Left lung (tissue), 10 donors: ENCODE results near the gene MAF. TPM values are rescaled to one million over a fixed set of nuclear protein-coding genes. Genes with fewer than 3 reads are reported as not detected.

Experiments used
- ATAC-seq: fragments of 200-7000 bp; cut with Tn5 transposase; one replicate; pipeline ENCODE4 v1.9.1; 2020; ENCODE audit warnings: moderate library complexity
- DNase-seq, 4 donors: peaks; one replicate each; pipeline ENCODE4 v3.0.0-alpha.2; 2013 to 2020
- H3K27ac ChIP-seq, 2 donors: fragments of 200-600 bp; sonication (generic) in 1 of 2; one replicate each; pipeline versions ENCODE4 v1.5.0 to v1.8.0; 2020 to 2021
- H3K27me3 ChIP-seq, 2 donors: fragments of 200-600 bp; sonication (generic) in 1 of 2; one replicate each; pipeline versions ENCODE4 v1.5.0 to v1.8.0; 2020 to 2021
- H3K36me3 ChIP-seq, 2 donors: fragments of 200-600 bp; sonication (generic) in 1 of 2; one replicate each; pipeline versions ENCODE4 v1.5.0 to v1.8.0; 2020 to 2021
- H3K4me1 ChIP-seq, 2 donors: fragments of 200-600 bp; one replicate each; pipeline ENCODE4 v1.8.0; 2021
- H3K4me3 ChIP-seq, 2 donors: fragments of 200-600 bp; sonication (generic) in 1 of 2; one replicate each; pipeline versions ENCODE4 v1.5.0 to v1.8.0; 2020 to 2021; ENCODE audit warnings: mild to moderate bottlenecking in 1 of 2
- H3K9me3 ChIP-seq, 2 donors: fragments of 200-600 bp; sonication (generic) in 1 of 2; one replicate each; pipeline versions ENCODE4 v1.5.0 to v1.8.0; 2020 to 2021
- CTCF ChIP-seq, 2 donors: fragments of 200-600 bp; sonication (generic) in 1 of 2; IDR thresholded peaks; one replicate each; pipeline versions ENCODE4 v1.5.0 to v1.8.0; 2021; ENCODE audit warnings: antibody characterized with exemption in 2 of 2
- intact Hi-C, 2 donors: fragments of 100-400 bp; cut with DNase I; formaldehyde crosslinking; loops; one replicate each; pipeline versions ENCODE4 v1.11.2 to v1.14.2; 2022
- polyA plus RNA-seq, 6 donors: library from polyadenylated mRNA; unstranded; fragments of 120-200 nt; gene quantifications; one replicate each; pipeline ENCODE4 v1.2.1, GENCODE V29; 2013; ENCODE audit not compliant: insufficient read length in 6 of 6
- total RNA-seq, 2 donors: library from RNA; stranded (reverse); fragmentation: NEBNext Ultra II Directional; extraction: Animal tissue kit (Norgen Biotek cat#: 25700); gene quantifications; one replicate each; pipeline ENCODE4 v1.2.1, GENCODE V29; 2021
- donor health status: DM: no; HTN: yes; CAD: no.
- donor health status: DM: no; HTN: no; CAD: no.

MAF gene
- total and polyA plus RNA-seq, 8 donors: 52.2 to 125 (median 101) TPM

- Histone ChIP-seq H3K4me1 (peaks cover 0 to 28% of the 10 kb centered on the region in 2 donors), H3K4me3 (peak overlapping the region; percentile 59 to 63), H3K27me3 (peaks cover 0 to 42% of the 10 kb centered on the region in 2 donors), H3K36me3 (no peaks in the 10 kb centered on the region), H3K9me3 (no peaks in the 10 kb centered on the region), H3K27ac (peak overlapping the region; percentile 87 to 95)
- ATAC-seq (peak; percentile 27), DNase-seq (peak in 3 of 4 donors; percentile 62 to 88 (median 79))
- intact Hi-C loops: loop anchor here in 1 of 2 donors (10.0 kb wide), 1 partner anchor 1095 kb away; no protein-coding TSS in a partner anchor
- TF ChIP-seq CTCF (IDR thresholded peaks at IDR 0.05): no peak
These were observed 500 bp downstream of the MAF start for GRCh38 chr16:79599837-79600637.

- no peaks in the 10 kb centered on the region for H3K36me3 ChIP-seq
- no peak for ATAC-seq
- peak overlapping the region; percentile 87 to 95 for H3K27ac ChIP-seq
- H3K4me3 ChIP-seq: peak overlapping the region; percentile 59 to 63
- H3K9me3 ChIP-seq: no peaks in the 10 kb centered on the region
- peaks cover 0 to 28% of the 10 kb centered on the region in 2 donors for H3K4me1 ChIP-seq
- peak in 1 of 4 donors; percentile 82 for DNase-seq
- H3K27me3 ChIP-seq: peaks cover 0 to 42% of the 10 kb centered on the region in 2 donors
- TF ChIP-seq CTCF (IDR thresholded peaks at IDR 0.05): no peak
- intact Hi-C loops: no loop called here
These were observed 1.2 kb downstream of the MAF start for GRCh38 chr16:79599256-79599836.

- H3K27me3 ChIP-seq: peaks cover 0 to 42% of the 10 kb centered on the region in 2 donors
- H3K4me1 ChIP-seq: peaks cover 0 to 28% of the 10 kb centered on the region in 2 donors
- intact Hi-C loops: no loop called here
- ATAC-seq (no peak), DNase-seq (peak in 3 of 4 donors; percentile 58 to 83 (median 64))
- H3K36me3 ChIP-seq: no peaks in the 10 kb centered on the region
- H3K27ac ChIP-seq: peak overlapping the region; percentile 78 to 81
- H3K4me3 ChIP-seq: peak overlapping the region; percentile 48 to 63
- no peaks in the 10 kb centered on the region for H3K9me3 ChIP-seq
- TF ChIP-seq CTCF (IDR thresholded peaks at IDR 0.05): peak in 1 of 2 donors; percentile 19
These were observed 2.0 kb downstream of the MAF start for GRCh38 chr16:79598348-79599181.

- intact Hi-C loops: no loop called here
- DNase-seq: no peak
- ATAC-seq: no peak
- H3K27ac ChIP-seq: peak overlapping the region; percentile 78 to 81
- peaks cover 0 to 42% of the 10 kb centered on the region in 2 donors for H3K27me3 ChIP-seq
- no peak for TF ChIP-seq CTCF (IDR thresholded peaks at IDR 0.05)
- no peaks in the 10 kb centered on the region for H3K36me3 ChIP-seq
- H3K9me3 ChIP-seq: no peaks in the 10 kb centered on the region
- H3K4me1 ChIP-seq: peaks cover 0 to 30% of the 10 kb centered on the region in 2 donors
- peak overlapping the region; percentile 48 to 63 for H3K4me3 ChIP-seq
These were observed 2.5 kb downstream of the MAF start for GRCh38 chr16:79598063-79598347.
